ENCODE results near the gene KSR1.

DNA sequence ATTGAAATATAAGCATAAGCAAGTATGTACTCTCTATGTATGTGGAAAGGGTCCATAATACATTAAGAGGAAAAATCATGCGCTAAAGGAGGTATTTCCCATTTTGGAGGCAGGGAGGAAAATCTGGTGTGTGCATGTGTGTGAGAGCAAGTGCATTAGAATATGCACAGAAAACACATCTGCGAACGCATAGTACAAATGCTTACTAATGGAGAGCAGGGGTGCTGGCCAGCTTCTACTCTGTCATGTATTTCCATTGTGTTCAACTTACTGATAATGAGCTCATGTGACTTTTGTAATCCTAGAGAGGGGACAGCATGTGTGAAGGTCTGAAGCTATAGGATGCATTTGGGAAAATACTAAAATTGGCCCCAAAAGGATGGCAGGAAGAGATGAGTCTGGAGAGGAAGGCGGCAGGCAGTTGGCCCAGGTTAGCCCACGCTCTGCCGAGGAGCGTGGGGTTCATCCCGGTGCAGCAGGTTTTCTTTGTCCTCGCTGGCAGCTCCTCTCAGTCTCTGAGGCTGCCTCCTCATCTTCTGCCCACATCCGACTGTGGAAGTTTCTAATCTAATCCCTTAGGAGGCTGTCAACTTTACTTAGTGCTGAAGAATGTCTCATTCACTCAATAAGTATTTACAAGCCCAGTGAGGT, 17.8 kb upstream of the KSR1 start:
- no peak for TF ChIP-seq CTCF (IDR thresholded peaks at IDR 0.05)
- no peak for TF ChIP-seq POLR2A (IDR thresholded peaks at IDR 0.05)
- TF ChIP-seq POLR2AphosphoS5 (IDR thresholded peaks at IDR 0.05; ENCODE audit: insufficient read depth in 1 of 2, low read depth in 1 of 2): no peak

Measured in vagina (tissue), 2 donors.